Natural killer cell (primary cell): ENCODE data around the gene FANCD2. TPM values are rescaled to one million over a fixed set of nuclear protein-coding genes. Genes with fewer than 3 reads are reported as not detected.

Experiments used
- ATAC-seq, 3 donors: fragments of 150-1000 bp in 2 of 3; fragments of 200-7000 bp in 1 of 3; cut with Tn5 transposase; 1 replicate in 1 of 3; 2 replicates in 2 of 3; pipeline ENCODE4 v1.10.0; 2021; ENCODE audit warnings: mild to moderate bottlenecking in 2 of 3, moderate library complexity in 2 of 3
- DNase-seq, 2 donors: peaks; one replicate each; pipeline versions ENCODE4 v3.0.0 to v3.0.0-alpha.2; 2013 to 2021; ENCODE audit warnings: mixed read lengths in 1 of 2
- H3K27ac ChIP-seq: one replicate; pipeline ENCODE4 v1.5.1; 2013; ENCODE audit warnings: mild to moderate bottlenecking, low read length
- H3K27me3 ChIP-seq: one replicate; pipeline ENCODE4 v1.6.1; 2013; ENCODE audit warnings: low read length; ENCODE audit not compliant: control insufficient read depth, insufficient read depth
- H3K36me3 ChIP-seq: one replicate; pipeline ENCODE4 v1.6.1; 2013; ENCODE audit warnings: low read length; ENCODE audit not compliant: control insufficient read depth, insufficient read depth
- H3K4me1 ChIP-seq: one replicate; pipeline ENCODE4 v1.6.1; 2013; ENCODE audit warnings: low read length; ENCODE audit not compliant: control insufficient read depth, insufficient read depth
- H3K4me3 ChIP-seq: one replicate; pipeline ENCODE4 v1.5.1; 2013; ENCODE audit warnings: low read length
- H3K9me3 ChIP-seq: one replicate; pipeline ENCODE4 v1.6.1; 2013; ENCODE audit warnings: low read length; ENCODE audit not compliant: control insufficient read depth, insufficient read depth
- H3K27ac Mint-ChIP-seq, 2 donors: one replicate each; pipeline ENCODE4 v1.8.0; 2022; ENCODE audit warnings: mild to moderate bottlenecking in 2 of 2, mixed read lengths in 2 of 2, moderate library complexity in 1 of 2
- H3K27me3 Mint-ChIP-seq, 2 donors: one replicate each; pipeline ENCODE4 v1.8.0; 2022; ENCODE audit warnings: low read depth in 2 of 2, mixed read lengths in 2 of 2
- H3K36me3 Mint-ChIP-seq: one replicate; pipeline ENCODE4 v1.8.0; 2022; ENCODE audit warnings: mixed read lengths
- H3K4me1 Mint-ChIP-seq, 2 donors: one replicate each; pipeline ENCODE4 v1.8.0; 2022; ENCODE audit warnings: mixed read lengths in 2 of 2
- H3K4me3 Mint-ChIP-seq: one replicate; pipeline ENCODE4 v1.8.0; 2022; ENCODE audit warnings: mild to moderate bottlenecking, moderate library complexity, mixed read lengths
- H3K9me3 Mint-ChIP-seq, 2 donors: one replicate each; pipeline ENCODE4 v1.8.0; 2022; ENCODE audit warnings: mixed read lengths in 2 of 2
- WGBS: methylation state at CpG from one replicate; pipeline ENCODE4 v1.1.7; 2013; ENCODE audit warnings: missing lambda C conversion rate; ENCODE audit not compliant: insufficient coverage; 5-methylcytosine and 5-hydroxymethylcytosine counted together
- intact Hi-C: fragments of 100-400 bp; cut with micrococcal nuclease; formaldehyde crosslinking; loops from one replicate; pipeline ENCODE4 v1.14.2; 2022
- total RNA-seq, 4 donors: library from RNA; stranded (reverse); fragments of 120-200 nt in 1 of 4; gene quantifications; one replicate each; pipeline versions ENCODE4 v1.2.3 to v1.2.4, GENCODE V29; 2013 to 2022
- TF ChIP-seq, protein P1 (sequence below): fragments of 200-600 bp; IDR thresholded peaks from one replicate; pipeline ENCODE4 v1.8.0; 2022; ENCODE audit warnings: antibody characterized with exemption

FANCD2 gene
- total RNA-seq, 3 donors from 2014 or later (not counting 1 experiment from before 2014, with no cell fraction given): 9.0 to 15.7 (median 14.6) TPM

DNA sequence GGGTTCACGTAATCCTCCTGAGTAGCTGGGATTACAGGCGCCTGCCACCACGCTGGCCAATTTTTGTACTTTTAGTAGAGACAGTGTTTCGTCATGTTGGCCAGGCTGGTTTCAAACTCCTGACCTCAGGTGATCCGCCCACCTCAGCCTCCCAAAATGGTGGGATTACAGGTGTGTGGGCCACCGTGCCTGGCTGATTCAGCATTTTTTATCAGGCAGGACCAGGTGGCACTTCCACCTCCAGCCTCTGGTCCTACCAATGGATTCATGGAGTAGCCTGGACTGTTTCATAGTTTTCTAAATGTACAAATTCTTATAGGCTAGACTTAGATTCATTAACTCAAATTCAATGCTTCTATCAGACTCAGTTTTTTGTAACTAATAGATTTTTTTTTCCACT lies 124.8 kb downstream of the FANCD2 start:
- intact Hi-C loops: loop anchor here (5.0 kb wide), 1 partner anchor 36 kb away; no protein-coding TSS in a partner anchor
- no peak overlapping the region for H3K27ac ChIP-seq
- Mint-ChIP-seq H3K4me3 (no peak overlapping the region), H3K27ac (peak overlapping the region in 1 of 2 donors; percentile 72), H3K27me3 (no peaks in the 10 kb centered on the region), H3K9me3 (no peaks in the 10 kb centered on the region), H3K36me3 (peaks cover 18% of the 10 kb centered on the region), H3K4me1 (peaks cover 6 to 21% of the 10 kb centered on the region in 2 donors)
- H3K27me3 ChIP-seq: no peaks in the 10 kb centered on the region
- ATAC-seq (no peak), DNase-seq (no peak)
- TF ChIP-seq, protein P1, sequence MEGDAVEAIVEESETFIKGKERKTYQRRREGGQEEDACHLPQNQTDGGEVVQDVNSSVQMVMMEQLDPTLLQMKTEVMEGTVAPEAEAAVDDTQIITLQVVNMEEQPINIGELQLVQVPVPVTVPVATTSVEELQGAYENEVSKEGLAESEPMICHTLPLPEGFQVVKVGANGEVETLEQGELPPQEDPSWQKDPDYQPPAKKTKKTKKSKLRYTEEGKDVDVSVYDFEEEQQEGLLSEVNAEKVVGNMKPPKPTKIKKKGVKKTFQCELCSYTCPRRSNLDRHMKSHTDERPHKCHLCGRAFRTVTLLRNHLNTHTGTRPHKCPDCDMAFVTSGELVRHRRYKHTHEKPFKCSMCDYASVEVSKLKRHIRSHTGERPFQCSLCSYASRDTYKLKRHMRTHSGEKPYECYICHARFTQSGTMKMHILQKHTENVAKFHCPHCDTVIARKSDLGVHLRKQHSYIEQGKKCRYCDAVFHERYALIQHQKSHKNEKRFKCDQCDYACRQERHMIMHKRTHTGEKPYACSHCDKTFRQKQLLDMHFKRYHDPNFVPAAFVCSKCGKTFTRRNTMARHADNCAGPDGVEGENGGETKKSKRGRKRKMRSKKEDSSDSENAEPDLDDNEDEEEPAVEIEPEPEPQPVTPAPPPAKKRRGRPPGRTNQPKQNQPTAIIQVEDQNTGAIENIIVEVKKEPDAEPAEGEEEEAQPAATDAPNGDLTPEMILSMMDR: no peak
- H3K4me1 ChIP-seq: peaks cover 3% of the 10 kb centered on the region
- no peaks in the 10 kb centered on the region for H3K9me3 ChIP-seq
- WGBS: 86% methylated on average over 6 of the region's 6 CpGs
- peaks cover 52% of the 10 kb centered on the region for H3K36me3 ChIP-seq
- H3K4me3 ChIP-seq: no peak overlapping the region

Other genes with a start within 250 kb of the FANCD2 start
- gene TADA3, start 234.0 kb upstream of the FANCD2 start, total RNA-seq: 10 to 100 TPM; 59.2 to 73.7 (median 69.2) TPM
- gene ARPC4, start 233.4 kb upstream of the FANCD2 start, total RNA-seq: 100 to 1,000 TPM; 282 to 288 (median 285) TPM
- 100 to 1,000 TPM; 133 to 137 (median 136) TPM for gene TTLL3, start 216.2 kb upstream of the FANCD2 start, total RNA-seq
- 10 to 100 TPM; 27.5 to 43.9 (median 30.9) TPM for gene RPUSD3, start 182.4 kb upstream of the FANCD2 start, total RNA-seq
- gene CIDEC, start 146.2 kb upstream of the FANCD2 start, total RNA-seq: not detected
- gene JAGN1, start 135.8 kb upstream of the FANCD2 start, total RNA-seq: 10 to 100 TPM; 15.4 to 16.6 (median 15.5) TPM
- 1 to 10 TPM in 2 of 3 donors, under 1 TPM in 1; 0.28 to 2.5 (median 1.5) TPM for gene IL17RE, start 123.6 kb upstream of the FANCD2 start, total RNA-seq
- gene IL17RC, start 109.3 kb upstream of the FANCD2 start, total RNA-seq: 1 to 10 TPM in 2 of 3 donors, under 1 TPM in 1; 0.77 to 1.5 (median 1.2) TPM
- gene CRELD1, start 92.6 kb upstream of the FANCD2 start, total RNA-seq: 10 to 100 TPM; 29.1 to 35.6 (median 32.9) TPM
- 1 to 10 TPM; 2.2 to 5.1 (median 4.8) TPM for gene PRRT3, start 74.0 kb upstream of the FANCD2 start, total RNA-seq
- 10 to 100 TPM; 48.5 to 50.4 (median 49.2) TPM for gene EMC3, start 39.6 kb upstream of the FANCD2 start, total RNA-seq
- gene FANCD2OS, start 81.8 kb downstream of the FANCD2 start, total RNA-seq: not detected
- 10 to 100 TPM; 65.8 to 78.5 (median 75.0) TPM for gene BRK1, start 89.2 kb downstream of the FANCD2 start, total RNA-seq
- 100 to 1,000 TPM in 2 of 3 donors, 10 to 100 TPM in 1; 94.9 to 113 (median 102) TPM for gene VHL, start 115.3 kb downstream of the FANCD2 start, total RNA-seq
- 10 to 100 TPM; 10.4 to 28.2 (median 10.9) TPM for gene IRAK2, start 138.5 kb downstream of the FANCD2 start, total RNA-seq
- 10 to 100 TPM; 75.6 to 99.4 (median 88.4) TPM for gene TATDN2, start 222.0 kb downstream of the FANCD2 start, total RNA-seq